Ascending aorta (tissue), 2 donors: Measurements from ENCODE around the gene GABARAP. TPM values are rescaled to one million over a fixed set of nuclear protein-coding genes. Genes with fewer than 3 reads are reported as not detected.

ENCODE experiments used
- DNase-seq, 2 donors: peaks; one replicate each; pipeline ENCODE4 v3.0.0-alpha.2; 2019; ENCODE audit warnings: low spot score in 2 of 2
- H3K27ac ChIP-seq, 2 donors: fragments of 200-600 bp; sonication (generic); one replicate each; pipeline ENCODE4 v1.5.1; 2016 to 2017; ENCODE audit warnings: mild to moderate bottlenecking in 1 of 2
- H3K27me3 ChIP-seq: fragments of 200-600 bp; sonication (generic); one replicate; pipeline ENCODE4 v1.5.1; 2017
- H3K36me3 ChIP-seq, 2 donors: fragments of 200-600 bp; sonication (generic); one replicate each; pipeline ENCODE4 v1.5.1; 2016
- H3K4me1 ChIP-seq, 2 donors: fragments of 200-600 bp; sonication (generic); one replicate each; pipeline ENCODE4 v1.5.1; 2016 to 2017; ENCODE audit warnings: mild to moderate bottlenecking in 1 of 2
- H3K4me3 ChIP-seq, 2 donors: fragments of 200-600 bp; sonication (generic); one replicate each; pipeline ENCODE4 v1.5.1; 2016 to 2017; ENCODE audit warnings: mild to moderate bottlenecking in 1 of 2
- H3K9me3 ChIP-seq, 2 donors: fragments of 200-600 bp; sonication (generic); one replicate each; pipeline ENCODE4 v1.5.1; 2016
- intact Hi-C: fragments of 100-400 bp; cut with DNase I; formaldehyde crosslinking; loops from one replicate; pipeline ENCODE4 v1.15.1; 2023
- total RNA-seq: library from RNA; depleted of rRNA; stranded (reverse); fragments of >200 nt; gene quantifications from one replicate; pipeline ENCODE4 v1.1.0, GENCODE V29; 2016
- TF ChIP-seq, protein P1 (sequence below), 3 experiments: fragments of 200-600 bp in 2 of 3; fragments of 450-650 bp in 1 of 3; sonication (generic) in 2 of 3; IDR thresholded peaks; one replicate each; pipeline ENCODE4 v1.5.1; 2016 to 2019; ENCODE audit warnings: antibody characterized with exemption in 3 of 3, mild to moderate bottlenecking in 1 of 3, moderate library complexity in 1 of 3

GABARAP gene
- total RNA-seq, 1 donor from 2014 or later: 422 TPM

DNA sequence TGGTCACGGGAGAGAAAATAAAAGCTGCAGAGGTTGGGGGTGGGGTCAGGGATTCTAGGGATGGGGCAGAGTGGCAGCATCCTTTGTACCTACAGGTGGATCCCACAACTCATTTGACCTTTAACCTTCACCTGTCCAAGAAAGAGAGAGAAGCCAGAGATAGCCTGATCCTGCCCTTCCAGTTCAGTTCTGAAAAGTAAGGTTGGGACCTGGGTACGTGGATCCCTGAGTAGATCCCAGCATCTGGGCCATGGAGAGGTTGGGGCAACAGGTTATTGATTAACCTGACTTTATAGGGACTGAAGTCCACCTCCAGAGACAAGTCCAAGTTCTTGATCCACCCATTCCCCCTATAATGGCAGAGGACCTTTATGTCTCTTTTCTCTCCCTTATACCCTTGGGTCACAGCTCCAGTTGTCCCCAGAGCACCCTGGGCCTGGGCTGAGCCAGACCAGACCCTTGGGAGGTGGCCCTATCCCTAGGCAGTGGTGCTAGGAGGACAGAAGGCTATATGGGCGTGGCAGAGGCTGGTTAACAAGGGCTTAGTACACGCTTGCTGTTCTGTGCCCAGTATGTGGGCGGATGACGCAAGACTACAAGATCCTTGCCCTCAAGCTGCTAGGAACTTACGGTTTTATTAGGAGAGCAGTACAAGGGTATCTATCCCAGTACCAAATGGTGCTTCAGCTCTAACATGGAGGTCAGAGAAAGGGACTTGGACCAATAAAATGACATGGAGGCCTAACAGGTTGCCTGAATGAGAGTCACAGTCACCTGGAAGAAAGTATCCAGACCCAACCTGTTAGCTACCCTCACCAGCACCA is 16.7 kb upstream of the GABARAP start:
- Histone ChIP-seq H3K4me3 (no peak overlapping the region), H3K27ac (no peak overlapping the region), H3K9me3 (no peaks in the 10 kb centered on the region), H3K4me1 (peaks cover 8 to 13% of the 10 kb centered on the region in 2 donors), H3K27me3 (peaks cover 17% of the 10 kb centered on the region), H3K36me3 (peaks cover 28 to 58% of the 10 kb centered on the region in 2 donors)
- intact Hi-C loops: no loop called here
- TF ChIP-seq, protein P1, sequence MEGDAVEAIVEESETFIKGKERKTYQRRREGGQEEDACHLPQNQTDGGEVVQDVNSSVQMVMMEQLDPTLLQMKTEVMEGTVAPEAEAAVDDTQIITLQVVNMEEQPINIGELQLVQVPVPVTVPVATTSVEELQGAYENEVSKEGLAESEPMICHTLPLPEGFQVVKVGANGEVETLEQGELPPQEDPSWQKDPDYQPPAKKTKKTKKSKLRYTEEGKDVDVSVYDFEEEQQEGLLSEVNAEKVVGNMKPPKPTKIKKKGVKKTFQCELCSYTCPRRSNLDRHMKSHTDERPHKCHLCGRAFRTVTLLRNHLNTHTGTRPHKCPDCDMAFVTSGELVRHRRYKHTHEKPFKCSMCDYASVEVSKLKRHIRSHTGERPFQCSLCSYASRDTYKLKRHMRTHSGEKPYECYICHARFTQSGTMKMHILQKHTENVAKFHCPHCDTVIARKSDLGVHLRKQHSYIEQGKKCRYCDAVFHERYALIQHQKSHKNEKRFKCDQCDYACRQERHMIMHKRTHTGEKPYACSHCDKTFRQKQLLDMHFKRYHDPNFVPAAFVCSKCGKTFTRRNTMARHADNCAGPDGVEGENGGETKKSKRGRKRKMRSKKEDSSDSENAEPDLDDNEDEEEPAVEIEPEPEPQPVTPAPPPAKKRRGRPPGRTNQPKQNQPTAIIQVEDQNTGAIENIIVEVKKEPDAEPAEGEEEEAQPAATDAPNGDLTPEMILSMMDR (IDR thresholded peaks at IDR 0.05): no peak
- DNase-seq: no peak

GRCh38 chr17:7256766-7257456 is 14.7 kb upstream of the GABARAP start:
- TF ChIP-seq, protein P1 (IDR thresholded peaks at IDR 0.05): no peak
- H3K27ac ChIP-seq: no peak overlapping the region
- DNase-seq: no peak
- H3K27me3 ChIP-seq: peaks cover 6% of the 10 kb centered on the region
- H3K9me3 ChIP-seq: no peaks in the 10 kb centered on the region
- H3K4me3 ChIP-seq: no peak overlapping the region
- peaks cover 6 to 12% of the 10 kb centered on the region in 2 donors for H3K4me1 ChIP-seq
- intact Hi-C loops: no loop called here
- H3K36me3 ChIP-seq: peaks cover 28 to 59% of the 10 kb centered on the region in 2 donors

DNA sequence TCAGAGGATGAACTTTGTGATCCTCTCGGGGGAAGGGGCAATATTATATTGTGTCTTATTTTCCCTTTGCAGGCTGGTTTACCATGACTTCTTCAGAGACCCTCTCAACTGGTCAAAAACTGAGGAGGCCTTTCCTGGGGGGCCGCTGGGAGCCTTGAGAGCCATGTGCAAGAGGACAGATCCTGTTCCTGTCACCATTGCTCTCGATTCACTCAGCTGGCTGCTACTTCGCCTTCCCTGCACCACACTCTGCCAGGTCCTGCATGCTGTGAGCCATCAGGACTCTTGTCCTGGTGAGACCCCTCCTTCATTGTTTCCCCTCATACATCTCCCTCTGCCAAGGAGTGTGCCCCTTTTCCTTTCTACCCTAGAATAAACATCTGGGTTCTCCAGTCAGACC is 12.3 kb upstream of the GABARAP start:
- H3K36me3 ChIP-seq: peaks cover 28 to 55% of the 10 kb centered on the region in 2 donors

DNA sequence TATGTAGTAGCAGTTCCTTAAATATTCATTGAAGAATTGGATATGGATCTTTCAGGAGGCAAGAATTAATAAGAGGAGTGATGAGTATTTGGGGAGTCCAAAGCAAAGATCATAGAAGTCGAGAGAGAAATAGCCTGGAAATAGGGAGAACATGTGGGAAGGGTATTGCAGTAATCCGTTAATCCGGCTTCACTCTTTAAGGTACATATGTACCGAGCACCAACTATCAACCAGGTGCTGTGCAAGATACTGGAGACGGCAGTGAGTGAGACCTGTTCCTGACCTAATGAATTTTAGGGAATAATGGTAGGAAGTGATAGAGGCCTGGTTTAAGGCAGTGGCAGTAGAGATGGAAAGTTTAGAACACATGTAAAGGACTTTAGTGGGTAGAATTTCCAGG is 10.8 kb upstream of the GABARAP start:
- TF ChIP-seq, protein P1 (IDR thresholded peaks at IDR 0.05): no peak
- Histone ChIP-seq H3K27me3 (no peaks in the 10 kb centered on the region), H3K4me3 (peak overlapping the region; percentile 84 to 94), H3K36me3 (peaks cover 28 to 40% of the 10 kb centered on the region in 2 donors), H3K4me1 (peaks cover 16 to 27% of the 10 kb centered on the region in 2 donors), H3K27ac (peak overlapping the region; percentile 100), H3K9me3 (no peaks in the 10 kb centered on the region)
- intact Hi-C loops: loop anchor here (2.0 to 5.0 kb wide), 2 partner anchors 54 to 319 kb away; partner anchors contain the start of gene EIF5A
- no peak for DNase-seq

More for the DNA sequence above, 12.3 kb upstream of the GABARAP start:
- H3K4me1 ChIP-seq: peaks cover 15 to 22% of the 10 kb centered on the region in 2 donors
- H3K9me3 ChIP-seq: no peaks in the 10 kb centered on the region
- H3K27ac ChIP-seq: no peak overlapping the region
- no peaks in the 10 kb centered on the region for H3K27me3 ChIP-seq
- H3K4me3 ChIP-seq: no peak overlapping the region
- TF ChIP-seq, protein P1 (IDR thresholded peaks at IDR 0.05): no peak
- intact Hi-C loops: loop anchor here (5.0 kb wide), 1 partner anchor 318 kb away; no protein-coding TSS in a partner anchor
- no peak for DNase-seq

GRCh38 chr17:7252176-7253043 is 10.2 kb upstream of the GABARAP start, which contains the start of gene ELP5:
ELP5 (plus strand) TSS chr17:7252215; CDS start chr17:7252551, 336 bp downstream.
- Histone ChIP-seq H3K27ac (peak within 1 kb of the TSS; percentile 100), H3K4me1 (peaks cover 16 to 27% of the 10 kb centered on the region in 2 donors), H3K36me3 (peaks cover 28 to 34% of the 10 kb centered on the region in 2 donors), H3K27me3 (no peaks in the 10 kb centered on the region), H3K9me3 (no peaks in the 10 kb centered on the region), H3K4me3 (peak within 1 kb of the TSS; percentile 84 to 94)
- TF ChIP-seq, protein P1 (IDR thresholded peaks at IDR 0.05): peak; percentile 15 to 31 (median 21)
- DNase-seq: peak; percentile 86 to 98
- intact Hi-C loops: loop anchor here (1.0 to 5.0 kb wide), 3 partner anchors 29 to 320 kb away; partner anchors contain the start of genes EIF5A and SLC2A4
